T1000 (cell line): ENCODE data around the gene NPAS2.

Source experiments
- DNase-seq: peaks from one replicate; lab custom pipeline; 2025; ENCODE audit warnings: mixed read lengths; lab: John Stamatoyannopoulos, UW

The NPAS2 gene

GRCh38 chr2:100821255-100821910 is 1.4 kb downstream of the NPAS2 start:
- no peak for DNase-seq

- DNase-seq, result no peak
Observed at GRCh38 chr2:100821911-100822265, 1.9 kb downstream of the NPAS2 start.

DNA sequence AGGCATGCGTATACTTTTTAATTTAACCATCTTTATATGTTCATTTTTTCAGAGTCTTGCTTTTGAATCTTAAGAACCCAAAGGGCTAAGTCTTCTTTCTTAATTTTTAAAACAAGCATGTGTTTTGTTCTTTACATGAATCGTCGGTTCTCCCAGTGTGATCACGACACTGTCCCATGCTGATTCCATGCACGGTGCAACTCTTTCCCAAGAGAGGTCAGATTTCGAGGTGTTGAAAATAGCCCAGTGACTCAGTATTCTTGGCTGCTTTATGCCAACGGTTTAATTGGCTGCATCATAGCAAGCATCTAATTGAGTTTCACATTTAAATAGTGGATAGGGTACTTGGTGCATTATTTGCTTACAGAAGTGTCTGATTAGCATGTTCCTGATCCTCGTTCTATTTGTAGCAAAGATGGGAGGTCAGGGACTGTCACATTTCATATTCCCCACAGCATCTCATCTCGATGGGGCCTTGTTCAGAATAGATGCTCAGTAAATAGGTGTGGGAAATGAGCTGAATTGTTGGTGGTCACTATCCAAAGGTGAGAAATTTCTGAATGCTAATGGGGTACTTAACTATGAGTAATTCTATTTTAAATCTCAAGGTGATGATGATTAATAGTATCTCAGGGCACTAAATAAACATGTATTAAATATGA is 2.8 kb downstream of the NPAS2 start:
- DNase-seq, result no peak

DNA sequence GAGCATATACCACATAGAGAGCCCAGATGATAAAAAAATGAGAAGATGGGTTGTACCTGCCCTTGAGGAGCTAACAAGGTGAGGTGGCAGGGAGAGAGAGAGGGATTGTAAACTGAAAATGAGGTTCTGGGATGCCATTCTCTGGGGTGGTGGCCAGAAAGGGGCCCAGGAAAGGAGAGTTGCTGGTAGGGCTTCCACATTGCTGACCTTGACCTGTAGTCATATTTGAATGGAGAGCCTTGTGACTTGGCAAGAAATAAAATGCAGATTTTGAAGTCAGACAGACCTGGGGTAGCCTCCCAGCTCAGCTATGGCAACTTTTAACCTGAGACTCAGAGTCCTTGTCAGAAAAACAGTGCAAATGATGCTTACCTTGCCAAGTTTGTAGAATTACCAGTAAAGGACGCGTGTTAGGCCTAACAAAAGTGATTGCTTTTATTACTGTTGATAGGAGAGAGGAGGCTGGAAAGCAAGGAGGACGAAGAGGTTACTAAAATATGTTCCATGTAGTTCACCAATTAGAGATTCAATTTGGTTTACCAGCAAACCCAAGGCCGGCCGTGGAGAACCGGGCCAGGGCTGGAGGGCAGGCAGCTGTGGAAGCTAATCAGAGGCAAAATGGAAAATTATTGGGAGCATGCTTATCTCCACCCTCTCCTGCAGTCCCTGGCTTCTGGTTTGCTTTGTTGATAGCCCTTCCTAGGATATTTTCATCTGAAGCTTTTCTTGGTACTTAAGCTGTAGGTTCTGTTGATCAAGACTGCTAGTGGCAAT is 3.9 kb downstream of the NPAS2 start:
- DNase-seq, result no peak

- DNase-seq, result no peak
Observed at GRCh38 chr2:100824842-100825241, 4.9 kb downstream of the NPAS2 start.

DNA sequence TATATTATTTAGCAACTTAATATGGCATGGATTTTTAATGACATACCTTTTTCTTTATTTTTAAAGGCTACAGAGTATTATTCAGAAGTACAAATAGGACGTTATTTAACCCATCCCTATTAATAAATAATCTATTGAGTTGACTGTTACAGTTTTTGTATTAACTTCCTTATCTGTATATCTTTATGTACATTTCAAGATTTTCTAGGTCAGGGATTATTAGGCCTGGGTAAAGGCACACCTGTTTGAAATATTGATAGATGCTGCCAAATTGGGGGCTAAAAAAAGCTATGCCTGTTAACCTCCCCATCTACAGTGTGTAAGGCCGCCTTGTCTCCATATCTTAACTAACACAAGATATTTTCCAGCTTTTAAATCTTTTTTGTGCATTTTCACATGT is 6.6 kb downstream of the NPAS2 start:
- DNase-seq, result no peak

GRCh38 chr2:100831158-100831750 is 11.3 kb downstream of the NPAS2 start:
- DNase-seq, result no peak

GRCh38 chr2:100831831-100832230 is 11.9 kb downstream of the NPAS2 start:
- DNase-seq, result no peak

DNA sequence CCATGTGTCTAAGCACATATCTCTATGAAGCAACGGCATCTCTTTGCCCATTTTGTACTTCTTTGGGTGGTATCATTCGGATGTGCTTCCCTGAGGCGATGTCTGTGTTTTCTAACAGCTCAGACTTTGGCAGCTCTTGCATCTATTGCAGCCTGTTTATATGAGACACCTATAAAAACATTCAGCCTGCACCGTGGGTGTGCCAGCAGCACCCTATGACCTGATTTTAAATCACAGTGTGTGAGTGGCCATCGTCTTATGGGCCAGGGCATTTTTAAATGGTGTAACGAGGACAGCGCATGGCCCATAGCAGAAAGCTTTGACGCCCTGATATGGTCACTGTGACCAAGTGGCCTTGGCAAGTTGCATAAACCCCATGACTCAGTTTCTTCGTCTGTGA is 12.9 kb downstream of the NPAS2 start:
- no peak for DNase-seq

DNA sequence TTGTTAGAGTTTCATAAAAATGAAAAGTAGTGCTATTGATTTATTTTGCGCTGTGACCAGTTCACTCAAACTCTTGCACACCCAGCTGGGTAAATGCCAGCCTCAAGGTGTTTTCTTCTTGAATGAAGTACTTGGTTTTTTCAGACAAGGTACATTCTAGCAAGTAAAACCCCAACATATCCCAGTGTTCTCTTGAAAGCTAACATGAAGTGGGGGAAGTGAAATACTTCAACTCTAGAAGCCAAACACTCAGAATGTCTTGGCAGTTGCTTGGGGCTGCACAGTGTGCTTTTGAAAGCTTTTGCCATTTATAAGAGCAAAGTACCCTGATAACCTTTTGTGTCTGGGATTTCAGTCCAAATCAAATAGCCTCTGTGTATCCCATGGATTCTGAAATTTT is 13.4 kb downstream of the NPAS2 start:
- DNase-seq, result no peak

DNA sequence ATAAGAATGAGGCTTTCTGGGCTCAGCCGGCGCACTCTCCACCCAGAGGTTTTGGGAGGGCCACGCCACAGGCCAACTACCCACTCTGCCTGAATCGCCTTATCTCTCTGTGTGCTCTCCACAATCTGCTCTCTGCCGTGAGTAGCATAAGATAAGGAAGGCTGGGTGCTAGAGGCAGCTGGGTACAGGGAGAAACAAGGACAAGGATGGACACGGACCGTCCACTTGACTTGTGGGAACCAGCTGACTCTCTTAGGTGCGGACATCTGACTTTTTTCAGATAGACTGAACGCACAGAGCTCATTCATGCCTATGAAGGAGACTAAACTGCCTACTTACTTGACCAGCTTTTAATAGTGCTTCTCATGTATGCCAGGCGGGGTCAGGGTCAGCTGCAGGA is 14.3 kb downstream of the NPAS2 start:
- DNase-seq, result no peak

GRCh38 chr2:100835006-100835659 is 15.2 kb downstream of the NPAS2 start:
- no peak for DNase-seq

- no peak for DNase-seq
Observed at GRCh38 chr2:100840519-100840918, 20.6 kb downstream of the NPAS2 start.

DNA sequence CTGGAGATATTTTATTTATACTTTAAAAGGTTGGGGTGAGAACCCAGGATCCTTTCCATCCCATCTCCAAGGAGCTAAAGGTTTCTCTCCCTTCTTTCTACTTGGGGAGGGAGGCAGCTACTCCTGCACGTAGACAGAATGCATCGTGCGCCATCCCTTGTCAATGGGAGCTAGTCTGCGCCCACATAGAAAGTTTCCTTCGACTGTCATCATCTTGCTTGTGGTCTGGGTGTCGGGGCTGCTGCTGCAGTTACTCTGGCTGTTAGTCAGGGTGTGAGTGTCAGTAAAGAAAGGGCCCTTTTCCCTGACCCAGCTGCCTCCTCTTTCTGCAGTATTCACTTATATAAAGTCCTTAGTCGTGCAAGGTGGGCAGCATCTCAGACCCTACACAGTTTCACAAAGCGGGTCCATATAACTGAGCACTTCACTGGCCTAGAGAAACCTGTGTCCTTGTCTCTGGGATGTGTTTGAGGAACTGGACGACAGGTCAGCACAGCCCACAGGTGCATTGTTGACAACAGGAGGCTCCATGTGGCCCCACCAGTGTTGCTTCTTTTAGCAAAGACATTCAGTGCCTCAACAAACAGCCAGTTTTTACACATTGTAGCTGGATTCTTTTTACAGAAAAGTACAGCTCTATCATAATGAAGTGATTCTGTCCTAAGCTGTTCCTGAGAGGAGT is 22.4 kb downstream of the NPAS2 start:
- DNase-seq, result no peak

- no peak for DNase-seq
Observed at GRCh38 chr2:100844514-100844913, 24.6 kb downstream of the NPAS2 start.

DNA sequence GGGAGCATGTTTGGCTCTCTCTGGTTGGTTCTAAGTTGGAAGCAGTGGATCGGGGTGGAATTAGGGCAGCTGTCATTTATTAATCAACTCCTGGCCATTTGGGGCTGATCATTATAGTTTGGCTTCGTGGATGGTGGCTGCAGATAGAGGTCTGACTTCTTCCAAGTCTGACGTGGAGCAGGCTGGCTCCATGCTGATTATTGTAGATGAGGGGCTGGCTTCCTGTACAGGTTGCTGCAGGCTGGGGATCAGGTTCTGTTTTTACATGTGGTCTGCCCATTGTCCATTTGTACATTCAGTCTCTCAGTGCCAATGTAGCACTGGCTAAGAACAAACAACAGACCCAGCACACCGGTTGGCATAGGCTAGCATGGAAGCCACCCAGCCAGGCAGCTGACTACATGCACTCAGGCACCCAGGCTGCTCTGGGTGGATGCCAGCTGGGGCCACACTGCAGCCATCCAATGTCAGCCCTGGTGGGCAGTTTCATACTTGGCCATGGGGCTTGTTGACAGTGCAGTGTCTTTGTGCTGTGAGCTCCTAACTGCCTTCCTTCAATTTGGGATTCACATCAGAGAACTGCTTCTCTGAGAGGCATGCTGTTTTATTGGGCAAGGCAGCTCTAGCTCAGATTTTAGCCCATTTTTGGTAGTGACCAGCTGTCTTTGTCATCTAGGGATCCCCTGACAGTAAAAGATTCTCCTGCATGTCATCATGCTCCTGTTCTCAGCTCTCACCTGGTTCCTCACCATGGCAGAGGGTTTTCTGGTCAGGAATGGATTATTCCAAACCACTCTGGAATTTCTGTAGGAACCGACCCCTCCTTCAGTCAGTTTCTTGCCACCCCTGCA is 25.4 kb downstream of the NPAS2 start:
- DNase-seq, result no peak

DNA sequence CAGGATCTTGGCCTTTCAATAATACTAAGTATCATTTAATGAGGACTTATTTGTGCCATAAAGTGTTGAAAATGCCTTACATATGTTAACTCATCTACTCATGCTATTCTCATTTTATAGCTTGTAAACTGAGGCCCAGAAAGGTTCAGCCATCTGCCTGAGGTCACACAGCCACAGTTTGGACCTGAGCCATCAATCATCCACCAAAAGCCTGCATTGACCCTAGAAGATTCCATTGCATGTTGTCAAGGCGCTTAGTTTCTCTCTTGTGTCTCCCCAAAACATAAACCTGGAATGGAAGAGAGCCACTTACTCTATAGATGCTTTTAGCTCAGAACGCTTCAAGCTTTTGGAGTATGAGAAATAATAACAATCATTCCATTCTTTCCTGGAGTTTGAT is 26.8 kb downstream of the NPAS2 start:
- no peak for DNase-seq

DNA sequence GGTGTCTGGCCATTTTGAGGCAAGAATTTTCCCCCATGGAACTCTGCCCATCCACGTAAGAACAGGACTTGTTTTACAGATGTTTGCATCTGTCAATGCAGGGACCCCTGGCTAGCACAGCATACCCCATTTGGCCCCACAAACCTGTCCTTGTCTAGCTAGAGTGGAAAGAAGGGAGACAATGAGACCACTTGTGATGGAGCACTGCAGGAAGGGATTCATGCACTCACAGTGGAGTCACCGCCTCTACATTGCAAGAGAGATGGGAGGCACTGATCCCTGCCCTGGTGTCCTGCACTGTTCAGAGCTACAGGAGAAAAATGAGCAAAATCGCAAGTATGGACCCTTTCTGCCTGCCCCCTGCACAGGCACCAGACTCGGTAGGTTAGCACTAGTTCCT is 32.5 kb downstream of the NPAS2 start:
- no peak for DNase-seq

- DNase-seq, result no peak
Observed at GRCh38 chr2:100852999-100853908, 33.3 kb downstream of the NPAS2 start.
